HepG2 (cell line): ENCODE data around the gene KBTBD13. TPM values are rescaled to one million over a fixed set of nuclear protein-coding genes. Genes with fewer than 3 reads are reported as not detected.

Experiments used
- E2F5 ChIP-seq: sonication (generic); formaldehyde crosslinking; conservative IDR thresholded peaks from 2 replicates; pipeline ENCODE4 v1.4.0; 2020; ENCODE audit warnings: missing genetic modification reagents
- GPBP1L1 ChIP-seq: sonication (generic); formaldehyde crosslinking; IDR thresholded peaks from 2 replicates; pipeline ENCODE4 v1.5.0; 2020; ENCODE audit warnings: mild to moderate bottlenecking, missing genetic modification reagents
- KAT8 ChIP-seq: IDR thresholded peaks from 2 replicates; pipeline ENCODE4 v1.6.1; 2016; ENCODE audit warnings: missing genetic modification reagents, missing compliant biosample characterization
- MLX ChIP-seq: IDR thresholded peaks from 2 replicates; pipeline ENCODE4 v1.6.1; 2016
- NR2F2 ChIP-seq: IDR thresholded peaks from 2 replicates; pipeline ENCODE4 v1.6.1; 2012; ENCODE audit warnings: low read depth, inconsistent platforms, borderline replicate concordance
- POLR2G ChIP-seq: fragments of 200-400 bp; formaldehyde crosslinking; IDR thresholded peaks from 2 replicates; pipeline ENCODE4 v1.6.1; 2018; ENCODE audit warnings: mild to moderate bottlenecking, low read depth, low read length, moderate library complexity
- RARA ChIP-seq: IDR thresholded peaks from 2 replicates; pipeline ENCODE4 v1.6.1; 2016; ENCODE audit warnings: missing genetic modification reagents, missing compliant biosample characterization
- SSRP1 ChIP-seq: IDR thresholded peaks from 2 replicates; pipeline ENCODE4 v1.6.1; 2016; ENCODE audit warnings: control low read depth
- ZEB1 ChIP-seq: IDR thresholded peaks from 2 replicates; pipeline ENCODE4 v1.6.1; 2012; ENCODE audit warnings: mild to moderate bottlenecking, low read depth, inconsistent platforms; ENCODE audit not compliant: insufficient replicate concordance
- ZHX2 ChIP-seq, 2 experiments: sonication (generic) in 1 of 2; formaldehyde crosslinking in 1 of 2; IDR thresholded peaks; 2 replicates each; pipeline versions ENCODE4 v1.6.1 to v1.9.0; 2014 to 2022; ENCODE audit warnings: antibody characterized with exemption in 1 of 2, borderline replicate concordance in 1 of 2, inconsistent platforms in 1 of 2, low read depth in 1 of 2, missing genetic modification reagents in 1 of 2
- ZNF136 ChIP-seq: sonication (generic); formaldehyde crosslinking; IDR thresholded peaks from 2 replicates; pipeline ENCODE4 v1.8.1; 2022; ENCODE audit warnings: low read depth, mild to moderate bottlenecking, moderate library complexity, missing genetic modification reagents
- ZNF18 ChIP-seq: sonication (generic); formaldehyde crosslinking; IDR thresholded peaks from 2 replicates; pipeline ENCODE4 v1.8.0; 2022; ENCODE audit warnings: mild to moderate bottlenecking, missing genetic modification reagents; ENCODE audit not compliant: insufficient replicate concordance
- ZNF275 ChIP-seq: sonication (generic); formaldehyde crosslinking; IDR thresholded peaks from 2 replicates; pipeline ENCODE4 v1.8.0; 2022; ENCODE audit warnings: missing genetic modification reagents, mild to moderate bottlenecking, inconsistent platforms, borderline replicate concordance
- ZNF441 ChIP-seq: sonication (generic); formaldehyde crosslinking; IDR thresholded peaks from 2 replicates; pipeline ENCODE4 v1.7.0; 2021; ENCODE audit warnings: missing genetic modification reagents, borderline replicate concordance
- ZSCAN31 ChIP-seq: sonication (generic); formaldehyde crosslinking; IDR thresholded peaks from 2 replicates; pipeline ENCODE4 v1.5.0; 2020; ENCODE audit warnings: low read depth, mild to moderate bottlenecking, missing genetic modification reagents
- polyA plus RNA-seq, 8 experiments: library from polyadenylated mRNA; depleted of rRNA in 3 of 8; stranded (reverse) in 7 of 8; unstranded in 1 of 8; fragments of >200 nt; fragmentation: Illumina TruSeq in 4 of 8; extraction: Trizol in 4 of 8; gene quantifications; 2 replicates each; pipeline versions ENCODE4 v1.2.1 to v1.2.3, GENCODE V29; 2011 to 2016; ENCODE audit warnings: low read depth in 4 of 8, missing spikeins in 1 of 8, mixed read lengths in 1 of 8; ENCODE audit not compliant: insufficient read depth in 1 of 8
- total RNA-seq, 5 experiments: library from RNA; depleted of rRNA; stranded (reverse); fragments of >200 nt; fragmentation: Illumina TruSeq; extraction: Trizol; gene quantifications; 2 replicates each; pipeline ENCODE4 v1.2.3, GENCODE V29; 2016; ENCODE audit warnings: low read depth in 1 of 5

The KBTBD13 gene
- total and polyA plus RNA-seq, 2 of the 13 experiments (the other 11 are each of a cell fraction or from before 2014, with no cell fraction given) = not detected

- TF ChIP-seq ZHX2 (IDR thresholded peaks at IDR 0.05; ENCODE audit: low read depth) = peak; percentile 21; the same call in 1 of the 2 replicates
- TF ChIP-seq ZHX2 (CRISPR knock-in tag; IDR thresholded peaks at IDR 0.05; ENCODE audit: borderline replicate concordance) = no peak
- peak; percentile 61 for TF ChIP-seq E2F5 (CRISPR knock-in tag)
- TF ChIP-seq ZEB1 = peak; percentile 81
- TF ChIP-seq ZNF275 (CRISPR knock-in tag) = no peak
- TF ChIP-seq ZNF136 = no peak
- TF ChIP-seq GPBP1L1 (CRISPR knock-in tag) = no peak
- no peak for TF ChIP-seq ZSCAN31 (CRISPR knock-in tag)
- TF ChIP-seq NR2F2 = peak; percentile 62; the same call in 1 of the 2 replicates
- TF ChIP-seq MLX (CRISPR knock-in tag) = peak; percentile 62; the same call in 1 of the 2 replicates
- TF ChIP-seq SSRP1 (CRISPR knock-in tag) = peak; percentile 69; the same call in 1 of the 2 replicates
- no peak for TF ChIP-seq ZNF441 (CRISPR knock-in tag)
- peak; percentile 84 for TF ChIP-seq KAT8 (CRISPR knock-in tag)
- TF ChIP-seq POLR2G = peak; percentile 38; the same call in 1 of the 2 replicates
- TF ChIP-seq ZNF18 (CRISPR knock-in tag) = no peak
- peak; percentile 88 for TF ChIP-seq RARA
These were observed 19.5 kb upstream of the KBTBD13 start (continued) for GRCh38 chr15:65056868-65057548.
